ENCODE results near the gene AKAP1. TPM values are rescaled to one million over a fixed set of nuclear protein-coding genes. Genes with fewer than 3 reads are reported as not detected.

Gene AKAP1
- polyA plus RNA-seq, 1 donor (not counting 4 experiments of a cell fraction or from before 2014, with no cell fraction given), result 24.1 TPM

- Histone ChIP-seq H3K36me3 (ENCODE audit: control insufficient read depth in 2 of 2, extremely low read depth in 1 of 2, insufficient read depth in 2 of 2, low read length in 2 of 2) (peaks cover 0 to 5% of the 10 kb centered on the region in 2 experiments), H3K27me3 (ENCODE audit: control insufficient read depth, extremely low read depth, insufficient read depth, low read length) (no peaks in the 10 kb centered on the region), H2AFZ (ENCODE audit: control insufficient read depth, low read length) (no peak overlapping the region), H3K9ac (ENCODE audit: control insufficient read depth, extremely low read depth, insufficient read depth, low read length) (peak overlapping the region; percentile 30), H3K4me3 (ENCODE audit: control insufficient read depth in 2 of 3, extremely low read depth in 1 of 3, insufficient read depth in 2 of 3, low read depth in 1 of 3, low read length in 3 of 3) (peak overlapping the region in 1 of 3 experiments; percentile 7), H3K4me1 (ENCODE audit: control insufficient read depth, extremely low read depth, insufficient read depth, low read length) (peaks cover 36% of the 10 kb centered on the region), H4K20me1 (ENCODE audit: control insufficient read depth, extremely low read depth, insufficient read depth, low read length) (no peaks in the 10 kb centered on the region), H3K79me2 (ENCODE audit: control insufficient read depth, insufficient read depth, low read length) (peaks cover 23% of the 10 kb centered on the region), H3K4me2 (ENCODE audit: control insufficient read depth, extremely low read depth, insufficient read depth, low read depth, low read length) (no peak overlapping the region), H3K27ac (ENCODE audit: control insufficient read depth, insufficient read depth, low read length) (peak overlapping the region; percentile 72), H3K9me1 (ENCODE audit: control insufficient read depth, extremely low read depth, insufficient read depth, low read length) (no peaks in the 10 kb centered on the region), H3K9me3 (ENCODE audit: control insufficient read depth, low read depth, low read length) (no peaks in the 10 kb centered on the region)
- TF ChIP-seq EZH2 (IDR thresholded peaks at IDR 0.05; ENCODE audit: low read length), result no peak
- TF ChIP-seq CTCF (optimal IDR thresholded peaks at IDR 0.05 in 1 of 3, IDR thresholded peaks at IDR 0.05 in 1 of 3, conservative IDR thresholded peaks at IDR 0.05 in 1 of 3; ENCODE audit: extremely low read depth in 1 of 3, insufficient read depth in 2 of 3, low read length in 3 of 3), result no peak
- DNase-seq (ENCODE audit: low read depth, low spot score) (no peak), FAIRE-seq (no peak)
- dilution Hi-C loops (cut with MboI; ENCODE audit: extremely low pct_ligation_motif_present, low sequenced_read_pairs), result no loop called here
Measured at GRCh38 chr17:57106836-57107497, 21.9 kb downstream of the AKAP1 start.

- peaks cover 36% of the 10 kb centered on the region for H3K4me1 ChIP-seq (ENCODE audit: control insufficient read depth, extremely low read depth, insufficient read depth, low read length)
Measured at GRCh38 chr17:57107498-57108101, 22.6 kb downstream of the AKAP1 start.

More at GRCh38 chr17:57107498-57108101, 22.6 kb downstream of the AKAP1 start:
- DNase-seq (ENCODE audit: low read depth, low spot score) (peak; percentile 42), FAIRE-seq (peak; percentile 88)
- Histone ChIP-seq H4K20me1 (ENCODE audit: control insufficient read depth, extremely low read depth, insufficient read depth, low read length) (no peaks in the 10 kb centered on the region), H3K36me3 (ENCODE audit: control insufficient read depth in 2 of 2, extremely low read depth in 1 of 2, insufficient read depth in 2 of 2, low read length in 2 of 2) (peaks cover 2 to 5% of the 10 kb centered on the region in 2 experiments), H2AFZ (ENCODE audit: control insufficient read depth, low read length) (peak overlapping the region; percentile 36), H3K4me3 (ENCODE audit: control insufficient read depth in 2 of 3, extremely low read depth in 1 of 3, insufficient read depth in 2 of 3, low read depth in 1 of 3, low read length in 3 of 3) (no peak overlapping the region), H3K9me1 (ENCODE audit: control insufficient read depth, extremely low read depth, insufficient read depth, low read length) (no peaks in the 10 kb centered on the region), H3K27ac (ENCODE audit: control insufficient read depth, insufficient read depth, low read length) (peak overlapping the region; percentile 72), H3K79me2 (ENCODE audit: control insufficient read depth, insufficient read depth, low read length) (peaks cover 21% of the 10 kb centered on the region), H3K9ac (ENCODE audit: control insufficient read depth, extremely low read depth, insufficient read depth, low read length) (peak overlapping the region; percentile 47), H3K27me3 (ENCODE audit: control insufficient read depth, extremely low read depth, insufficient read depth, low read length) (no peaks in the 10 kb centered on the region), H3K9me3 (ENCODE audit: control insufficient read depth, low read depth, low read length) (no peaks in the 10 kb centered on the region), H3K4me2 (ENCODE audit: control insufficient read depth, extremely low read depth, insufficient read depth, low read depth, low read length) (peak overlapping the region; percentile 29)
- TF ChIP-seq CTCF (optimal IDR thresholded peaks at IDR 0.05 in 1 of 3, IDR thresholded peaks at IDR 0.05 in 1 of 3, conservative IDR thresholded peaks at IDR 0.05 in 1 of 3; ENCODE audit: extremely low read depth in 1 of 3, insufficient read depth in 2 of 3, low read length in 3 of 3) (no peak), EZH2 (IDR thresholded peaks at IDR 0.05; ENCODE audit: low read length) (no peak)
- dilution Hi-C loops (cut with MboI; ENCODE audit: extremely low pct_ligation_motif_present, low sequenced_read_pairs), result no loop called here
